Karpas-422 (cell line): ENCODE results near the gene PRR19. TPM values are rescaled to one million over a fixed set of nuclear protein-coding genes. Genes with fewer than 3 reads are reported as not detected.

Experiments
- DNase-seq: peaks from one replicate; pipeline ENCODE4 v3.0.0-alpha.2; 2015
- H2AFZ ChIP-seq: fragments of 200-600 bp; sonication (generic); 2 replicates; pipeline ENCODE4 v1.6.1; 2014; ENCODE audit warnings: antibody characterized with exemption, low read length, mixed read lengths
- H3K27ac ChIP-seq: fragments of 200-600 bp; sonication (generic); 2 replicates; pipeline ENCODE4 v1.5.1; 2014; ENCODE audit warnings: mild to moderate bottlenecking, low read length, moderate library complexity
- H3K27me3 ChIP-seq: fragments of 200-600 bp; sonication (generic); 2 replicates; pipeline ENCODE4 v1.6.1; 2014; ENCODE audit warnings: low read length, mixed read lengths
- H3K36me3 ChIP-seq: fragments of 200-600 bp; sonication (generic); 2 replicates; pipeline ENCODE4 v1.6.1; 2014; ENCODE audit warnings: low read length, mixed read lengths; ENCODE audit not compliant: insufficient read depth
- H3K4me1 ChIP-seq: fragments of 200-600 bp; sonication (generic); 2 replicates; pipeline ENCODE4 v1.6.1; 2014; ENCODE audit warnings: mild to moderate bottlenecking, low read length, mixed read lengths
- H3K4me2 ChIP-seq: fragments of 200-600 bp; sonication (generic); 2 replicates; pipeline ENCODE4 v1.6.1; 2014; ENCODE audit warnings: low read length, low read depth, mild to moderate bottlenecking; ENCODE audit not compliant: poor library complexity, severe bottlenecking
- H3K4me3 ChIP-seq: fragments of 200-600 bp; sonication (generic); 2 replicates; pipeline ENCODE4 v1.5.1; 2014; ENCODE audit warnings: mild to moderate bottlenecking, antibody characterized with exemption, low read length, mixed read lengths
- H3K79me2 ChIP-seq: fragments of 200-600 bp; sonication (generic); 2 replicates; pipeline ENCODE4 v1.6.1; 2014; ENCODE audit warnings: mild to moderate bottlenecking, low read length, mixed read lengths
- H3K9ac ChIP-seq: fragments of 200-600 bp; sonication (generic); 2 replicates; pipeline ENCODE4 v1.6.0; 2014; ENCODE audit warnings: low read length
- H3K9me2 ChIP-seq: fragments of 200-600 bp; sonication (generic), shearing (Covaris generic); replicated peaks from 2 replicates; pipeline ENCODE4 v1.6.0; 2014; ENCODE audit warnings: mild to moderate bottlenecking, low read length, moderate library complexity; ENCODE audit not compliant: insufficient read depth
- H3K9me3 ChIP-seq: fragments of 300-700, 200-600 bp; sonication (generic); 2 replicates; pipeline ENCODE4 v1.6.1; 2014; ENCODE audit warnings: low read length, mixed read lengths
- H4K20me1 ChIP-seq: fragments of 200-600 bp; sonication (generic); 2 replicates; pipeline ENCODE4 v1.6.1; 2014; ENCODE audit warnings: mild to moderate bottlenecking, antibody characterized with exemption, low read length, low read depth; ENCODE audit not compliant: insufficient read depth
- total RNA-seq: library from RNA; depleted of rRNA; stranded (reverse); fragments of >200 nt; shearing (Covaris generic); gene quantifications from 2 replicates; pipeline ENCODE4 v1.2.3, GENCODE V29; 2014; ENCODE audit warnings: low replicate concordance

Gene PRR19
- total RNA-seq, 1 experiment from 2014 or later, result 1.2 TPM

DNA sequence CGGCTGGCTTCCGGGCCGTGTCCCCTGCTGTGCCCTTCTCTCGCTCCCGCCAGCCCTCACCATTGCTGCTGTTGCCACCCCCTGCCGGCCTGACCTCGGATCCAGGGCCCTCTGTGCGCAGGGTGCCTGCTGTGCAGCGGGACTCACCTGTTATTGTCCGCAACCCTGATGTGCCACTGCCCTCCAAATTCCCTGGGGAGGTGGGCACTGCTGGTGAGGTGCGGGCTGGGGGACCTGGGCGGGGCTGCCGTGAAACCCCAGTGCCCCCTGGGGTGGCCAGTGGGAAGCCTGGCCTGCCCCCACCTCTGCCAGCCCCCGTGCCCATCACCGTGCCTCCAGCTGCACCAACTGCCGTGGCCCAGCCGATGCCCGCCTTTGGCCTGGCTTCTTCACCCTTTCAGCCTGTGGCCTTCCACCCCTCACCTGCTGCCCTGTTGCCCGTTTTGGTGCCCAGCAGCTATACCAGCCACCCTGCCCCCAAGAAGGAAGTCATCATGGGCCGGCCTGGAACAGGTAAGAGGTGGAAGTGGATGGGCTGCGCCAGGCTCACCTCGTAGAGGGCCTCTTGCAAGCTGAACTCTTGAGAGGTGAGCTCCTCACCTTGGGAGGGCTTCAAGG, 27.8 kb upstream of the PRR19 start:
- H3K4me3 ChIP-seq, result no peak overlapping the region
- H3K79me2 ChIP-seq, result peaks cover 24% of the 10 kb centered on the region
- no peaks in the 10 kb centered on the region for H4K20me1 ChIP-seq
- no peaks in the 10 kb centered on the region for H3K9me3 ChIP-seq
- no peak overlapping the region for H2AFZ ChIP-seq
- H3K27me3 ChIP-seq, result no peaks in the 10 kb centered on the region
- H3K9me2 ChIP-seq, result no peaks in the 10 kb centered on the region
- no peaks in the 10 kb centered on the region for H3K36me3 ChIP-seq
- no peak overlapping the region for H3K9ac ChIP-seq
- no peak overlapping the region for H3K27ac ChIP-seq
- no peak for DNase-seq
- H3K4me1 ChIP-seq, result peaks cover 30% of the 10 kb centered on the region
- H3K4me2 ChIP-seq, result no peak overlapping the region

DNA sequence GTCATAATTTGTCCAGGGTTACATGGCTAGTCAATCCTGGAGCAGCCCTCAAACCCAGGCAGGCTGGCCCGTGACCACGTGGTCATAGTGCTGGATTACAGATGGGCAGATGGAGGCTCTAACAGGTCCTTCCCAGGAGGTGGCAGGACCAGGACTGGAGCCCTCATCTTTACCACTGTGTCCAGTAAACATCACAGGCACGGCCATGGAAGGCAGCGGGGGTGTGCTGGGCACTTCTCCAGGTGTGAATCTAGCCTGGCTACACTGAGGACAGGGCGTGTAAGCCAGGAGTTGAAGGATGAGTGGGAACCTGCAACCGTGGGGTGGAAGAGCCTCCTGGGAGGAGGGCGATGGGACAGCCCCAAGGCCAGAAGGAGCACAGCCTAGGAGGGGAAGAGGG, 26.8 kb upstream of the PRR19 start:
- Histone ChIP-seq H3K4me3 (no peak overlapping the region), H3K9me2 (no peaks in the 10 kb centered on the region), H3K4me2 (no peak overlapping the region), H3K79me2 (peaks cover 18% of the 10 kb centered on the region), H4K20me1 (no peaks in the 10 kb centered on the region), H3K9me3 (no peaks in the 10 kb centered on the region), H3K9ac (0 out of 2 replicates have a peak overlapping the region, but pooled peaks have one; percentile 22), H3K27me3 (no peaks in the 10 kb centered on the region), H2AFZ (no peak overlapping the region), H3K36me3 (no peaks in the 10 kb centered on the region), H3K27ac (no peak overlapping the region), H3K4me1 (peaks cover 30% of the 10 kb centered on the region)
- DNase-seq, result no peak

DNA sequence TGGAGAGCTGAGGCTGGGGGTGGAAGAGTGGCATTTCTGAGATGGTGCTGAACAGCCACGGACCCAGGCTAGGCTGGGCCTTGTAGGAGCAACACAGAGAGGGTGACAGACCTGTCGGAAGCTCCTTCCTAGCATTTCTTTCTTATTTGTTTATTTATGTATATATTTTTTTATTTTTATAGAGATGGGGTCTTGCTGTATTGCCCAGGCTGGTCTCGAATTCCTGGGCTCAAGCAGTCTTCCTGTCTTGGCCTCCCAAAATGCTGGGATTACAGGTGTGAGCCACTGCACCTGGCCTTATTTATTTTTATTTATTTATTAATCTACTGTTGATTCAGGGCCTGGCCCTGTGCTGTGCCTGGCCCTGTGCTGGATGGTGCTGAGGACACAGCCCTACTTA, 26.4 kb upstream of the PRR19 start:
- H3K27ac ChIP-seq, result no peak overlapping the region
- no peaks in the 10 kb centered on the region for H4K20me1 ChIP-seq
- no peak overlapping the region for H3K4me3 ChIP-seq
- H3K79me2 ChIP-seq, result peaks cover 14% of the 10 kb centered on the region
- H3K36me3 ChIP-seq, result no peaks in the 10 kb centered on the region
- no peak overlapping the region for H3K4me2 ChIP-seq
- H3K4me1 ChIP-seq, result peaks cover 27% of the 10 kb centered on the region
- no peak overlapping the region for H2AFZ ChIP-seq
- no peaks in the 10 kb centered on the region for H3K27me3 ChIP-seq
- no peaks in the 10 kb centered on the region for H3K9me3 ChIP-seq
- DNase-seq, result no peak
- H3K9ac ChIP-seq, result no peak overlapping the region
- no peaks in the 10 kb centered on the region for H3K9me2 ChIP-seq

DNA sequence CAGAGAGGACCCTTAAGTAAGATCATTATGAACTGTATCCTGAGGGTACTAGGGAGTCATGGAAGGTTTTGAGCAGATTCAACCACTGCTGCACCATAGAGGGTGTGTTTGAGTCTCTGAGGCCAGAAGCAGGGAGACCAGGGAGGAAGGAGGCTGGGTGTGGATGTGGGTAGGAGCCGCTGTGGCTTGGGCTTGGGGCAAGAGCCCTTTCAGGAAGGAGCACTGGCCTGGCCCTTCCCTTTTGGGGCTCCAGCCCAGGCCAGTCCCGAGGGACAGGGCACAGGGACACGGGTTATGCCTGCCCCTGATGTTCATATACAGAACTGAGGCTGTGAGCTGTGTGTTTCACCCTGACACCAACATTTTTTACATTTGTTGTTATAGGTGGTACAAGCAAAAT, 25.6 kb upstream of the PRR19 start:
- H3K27me3 ChIP-seq, result no peaks in the 10 kb centered on the region
- no peak overlapping the region for H3K4me2 ChIP-seq
- no peak overlapping the region for H3K4me3 ChIP-seq
- H3K9me3 ChIP-seq, result no peaks in the 10 kb centered on the region
- H3K4me1 ChIP-seq, result peaks cover 23% of the 10 kb centered on the region
- no peaks in the 10 kb centered on the region for H4K20me1 ChIP-seq
- no peak overlapping the region for H3K27ac ChIP-seq
- H3K9ac ChIP-seq, result 0 out of 2 replicates have a peak overlapping the region, but pooled peaks have one; percentile 35
- no peaks in the 10 kb centered on the region for H3K9me2 ChIP-seq
- no peak overlapping the region for H2AFZ ChIP-seq
- DNase-seq, result no peak
- H3K36me3 ChIP-seq, result no peaks in the 10 kb centered on the region
- H3K79me2 ChIP-seq, result peaks cover 9% of the 10 kb centered on the region

DNA sequence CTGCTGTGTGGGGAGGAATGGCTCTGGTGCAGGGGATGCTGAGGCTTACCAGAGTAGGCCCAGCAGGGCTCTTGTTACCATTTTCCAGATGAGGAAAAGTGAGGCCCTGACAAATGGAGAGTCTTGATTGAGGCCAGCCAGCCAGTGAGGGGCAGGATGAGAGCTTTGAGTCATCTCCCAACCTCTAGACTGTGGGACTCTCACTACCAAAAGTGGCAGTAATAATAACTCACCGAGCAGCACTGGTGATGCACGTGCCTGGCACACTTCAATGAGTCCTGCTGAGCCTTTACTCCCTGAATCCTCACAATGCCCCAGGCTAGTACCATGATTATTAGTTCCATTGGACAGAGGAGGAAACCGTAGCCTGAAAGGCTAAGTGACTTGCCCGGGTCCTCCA, 25.1 kb upstream of the PRR19 start:
- H3K4me2 ChIP-seq, result no peak overlapping the region
- H3K9ac ChIP-seq, result no peak overlapping the region
- no peaks in the 10 kb centered on the region for H4K20me1 ChIP-seq
- H3K9me3 ChIP-seq, result no peaks in the 10 kb centered on the region
- DNase-seq, result no peak
- H3K4me1 ChIP-seq, result peaks cover 24% of the 10 kb centered on the region
- H3K27ac ChIP-seq, result no peak overlapping the region
- peaks cover 5% of the 10 kb centered on the region; the same call in 1 of the 2 replicates for H3K79me2 ChIP-seq
- no peaks in the 10 kb centered on the region for H3K36me3 ChIP-seq
- no peaks in the 10 kb centered on the region for H3K27me3 ChIP-seq
- H3K4me3 ChIP-seq, result no peak overlapping the region
- no peak overlapping the region for H2AFZ ChIP-seq
- no peaks in the 10 kb centered on the region for H3K9me2 ChIP-seq

DNA sequence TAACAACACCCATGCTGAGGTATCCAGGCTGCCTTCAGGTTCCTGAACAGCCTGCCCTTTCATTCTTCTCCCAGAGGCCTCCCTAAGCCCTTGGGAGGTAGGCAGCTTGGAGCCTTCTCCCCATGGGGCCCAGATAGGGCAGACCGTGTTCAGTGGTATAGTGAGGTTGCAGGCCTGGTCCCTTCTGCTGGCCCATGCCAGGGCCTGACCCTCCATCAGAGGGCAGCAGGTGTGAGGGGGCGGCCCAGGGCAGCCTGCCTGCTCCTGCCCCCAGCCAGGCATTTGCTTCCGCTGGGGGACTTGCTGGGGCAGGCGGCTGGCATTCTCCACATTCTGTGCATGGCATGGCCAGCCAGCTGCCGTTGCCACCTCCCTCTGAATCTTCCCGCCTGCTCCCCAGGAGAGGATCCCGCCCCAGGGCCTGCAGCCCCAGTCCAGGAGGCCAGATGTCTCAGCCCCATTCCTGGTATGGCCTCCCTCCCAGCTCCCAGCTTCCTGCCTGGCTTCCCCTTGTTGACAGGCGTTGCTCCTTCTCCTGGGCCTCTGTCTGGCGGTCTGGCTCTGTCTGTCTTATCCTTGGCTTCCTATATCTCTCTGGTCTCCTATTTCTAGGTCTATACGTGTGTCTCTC, 24.0 kb upstream of the PRR19 start:
- no peak for DNase-seq
- Histone ChIP-seq H3K27me3 (no peaks in the 10 kb centered on the region), H3K9me3 (no peaks in the 10 kb centered on the region), H3K36me3 (no peaks in the 10 kb centered on the region), H4K20me1 (no peaks in the 10 kb centered on the region), H2AFZ (no peak overlapping the region), H3K79me2 (peaks cover 5% of the 10 kb centered on the region; the same call in 1 of the 2 replicates), H3K4me3 (no peak overlapping the region), H3K9ac (0 out of 2 replicates have a peak overlapping the region, but pooled peaks have one; percentile 91), H3K4me1 (peaks cover 35% of the 10 kb centered on the region), H3K9me2 (no peaks in the 10 kb centered on the region), H3K4me2 (no peak overlapping the region), H3K27ac (no peak overlapping the region)

DNA sequence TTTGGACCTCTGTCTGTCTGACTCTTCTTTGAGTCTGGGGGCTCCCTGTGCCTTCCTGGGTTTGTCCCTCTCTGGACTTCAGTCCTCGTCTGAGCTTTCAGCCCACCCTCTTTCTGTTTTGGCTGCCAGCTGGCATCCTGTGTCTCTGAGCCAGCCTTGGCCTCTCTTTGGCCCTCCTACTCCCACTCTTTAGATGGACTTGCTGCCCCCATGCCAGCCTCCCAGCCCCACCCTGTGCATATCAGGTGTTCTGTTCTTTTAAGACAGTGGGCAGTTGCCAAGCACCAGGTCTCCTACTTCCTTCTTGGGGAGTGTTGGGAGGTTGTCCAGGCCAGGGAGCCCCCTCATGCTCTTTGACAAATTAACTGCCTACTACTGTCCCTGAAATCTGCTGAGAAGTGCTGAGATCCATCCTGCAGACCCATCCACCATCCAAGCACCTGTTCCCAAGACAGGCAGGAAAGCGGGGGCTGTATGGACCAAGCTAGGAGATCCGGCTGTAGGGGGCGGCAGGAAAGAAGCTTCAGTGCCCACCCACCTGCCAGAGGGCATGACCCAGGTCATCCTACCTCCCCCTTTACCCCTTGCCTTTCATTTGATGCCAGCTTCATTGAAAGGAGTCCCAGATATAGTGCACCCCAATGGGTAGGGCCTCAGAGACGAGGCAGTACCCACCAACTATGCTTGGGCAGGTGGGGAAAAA, 23.3 kb upstream of the PRR19 start:
- H3K27ac ChIP-seq, result peak overlapping the region; percentile 81; the same call in 1 of the 2 replicates
- H3K4me2 ChIP-seq, result peak overlapping the region; percentile 95
- no peaks in the 10 kb centered on the region for H4K20me1 ChIP-seq
- peaks cover 41% of the 10 kb centered on the region for H3K4me1 ChIP-seq
- H3K9me3 ChIP-seq, result no peaks in the 10 kb centered on the region
- H3K27me3 ChIP-seq, result no peaks in the 10 kb centered on the region
- no peak for DNase-seq
- no peak overlapping the region; the same call in 1 of the 2 replicates for H3K4me3 ChIP-seq
- peak overlapping the region; percentile 91; the same call in 1 of the 2 replicates for H3K9ac ChIP-seq
- no peaks in the 10 kb centered on the region for H3K36me3 ChIP-seq
- peaks cover 5% of the 10 kb centered on the region; the same call in 1 of the 2 replicates for H3K79me2 ChIP-seq
- H3K9me2 ChIP-seq, result no peaks in the 10 kb centered on the region
- H2AFZ ChIP-seq, result no peak overlapping the region
